HL-60/S4 (cell line): Measurements from ENCODE around the gene PROM2.
"Not testable (repeated sequence)": the region's sequence is repeated elsewhere in the genome, so short reads cannot be mapped to it uniquely, and the experiment has no call there.

Experiments used
- in situ Hi-C: fragments of 300-500 bp; cut with MboI; formaldehyde crosslinking; loops from 2 replicates; pipeline ENCODE4 v1.14.3; 2022; ENCODE audit warnings: low sequenced_read_pairs

The PROM2 gene, protein sequence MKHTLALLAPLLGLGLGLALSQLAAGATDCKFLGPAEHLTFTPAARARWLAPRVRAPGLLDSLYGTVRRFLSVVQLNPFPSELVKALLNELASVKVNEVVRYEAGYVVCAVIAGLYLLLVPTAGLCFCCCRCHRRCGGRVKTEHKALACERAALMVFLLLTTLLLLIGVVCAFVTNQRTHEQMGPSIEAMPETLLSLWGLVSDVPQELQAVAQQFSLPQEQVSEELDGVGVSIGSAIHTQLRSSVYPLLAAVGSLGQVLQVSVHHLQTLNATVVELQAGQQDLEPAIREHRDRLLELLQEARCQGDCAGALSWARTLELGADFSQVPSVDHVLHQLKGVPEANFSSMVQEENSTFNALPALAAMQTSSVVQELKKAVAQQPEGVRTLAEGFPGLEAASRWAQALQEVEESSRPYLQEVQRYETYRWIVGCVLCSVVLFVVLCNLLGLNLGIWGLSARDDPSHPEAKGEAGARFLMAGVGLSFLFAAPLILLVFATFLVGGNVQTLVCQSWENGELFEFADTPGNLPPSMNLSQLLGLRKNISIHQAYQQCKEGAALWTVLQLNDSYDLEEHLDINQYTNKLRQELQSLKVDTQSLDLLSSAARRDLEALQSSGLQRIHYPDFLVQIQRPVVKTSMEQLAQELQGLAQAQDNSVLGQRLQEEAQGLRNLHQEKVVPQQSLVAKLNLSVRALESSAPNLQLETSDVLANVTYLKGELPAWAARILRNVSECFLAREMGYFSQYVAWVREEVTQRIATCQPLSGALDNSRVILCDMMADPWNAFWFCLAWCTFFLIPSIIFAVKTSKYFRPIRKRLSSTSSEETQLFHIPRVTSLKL

GRCh38 chr2:95274291-95275150 is at the start of gene PROM2:
PROM2 (plus strand) TSS chr2:95274449; CDS start chr2:95274586, 137 bp downstream.
- in situ Hi-C loops: no loop called here

GRCh38 chr2:95225658-95226057 is 48.6 kb upstream of the PROM2 start:
- in situ Hi-C loops: no loop called here

GRCh38 chr2:95231723-95232122 is 42.5 kb upstream of the PROM2 start:
- in situ Hi-C loops: no loop called here

- in situ Hi-C loops: no loop called here
Observed at GRCh38 chr2:95232232-95232631, 42.0 kb upstream of the PROM2 start.

DNA sequence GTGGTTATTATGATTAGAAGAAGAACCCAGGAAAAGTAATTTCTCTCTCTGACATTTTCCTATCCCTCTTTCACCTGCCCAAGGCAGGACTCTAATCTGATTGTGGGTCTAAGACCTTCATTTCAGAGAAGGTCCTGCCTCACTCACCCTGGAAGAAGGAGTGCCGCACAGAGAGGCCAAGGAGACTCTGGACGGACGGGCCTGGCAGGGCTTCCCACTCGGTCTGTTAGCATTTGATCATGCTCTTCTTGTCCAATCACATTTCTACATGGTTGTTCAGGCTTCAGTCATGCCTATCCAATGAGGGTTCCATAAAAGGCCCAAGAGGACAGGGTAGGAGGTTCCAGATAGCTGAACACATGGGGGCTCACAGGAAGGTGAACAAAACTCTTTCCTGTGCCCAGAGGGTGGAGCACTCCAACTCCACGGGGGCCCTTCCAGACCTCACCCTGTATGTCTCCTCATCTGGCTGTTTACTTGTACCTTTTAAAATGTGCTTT is 39.9 kb upstream of the PROM2 start:
- in situ Hi-C loops: no loop called here

DNA sequence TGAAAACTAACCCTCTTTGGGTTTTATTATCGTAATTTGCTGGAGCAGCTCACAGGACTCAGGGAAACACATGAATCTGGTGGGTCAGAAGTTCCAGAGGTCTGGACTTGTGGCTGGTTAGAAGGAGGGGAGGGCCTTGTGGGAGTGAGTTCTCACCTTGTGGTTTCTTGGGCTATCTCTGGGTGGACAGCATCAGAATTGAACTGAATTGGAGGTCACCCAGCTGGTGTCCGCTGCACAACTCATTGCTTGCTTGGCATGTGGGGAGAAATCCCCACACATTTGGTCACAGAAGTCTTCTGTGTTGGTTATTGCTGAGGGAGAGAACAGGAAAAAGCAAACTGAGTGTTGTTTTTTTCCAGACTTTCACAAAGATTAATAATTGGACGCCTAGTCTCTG is 39.4 kb upstream of the PROM2 start:
- in situ Hi-C loops: no loop called here

- in situ Hi-C loops: no loop called here
Observed at GRCh38 chr2:95238131-95238530, 36.1 kb upstream of the PROM2 start.

GRCh38 chr2:95240091-95240490 is 34.2 kb upstream of the PROM2 start:
- in situ Hi-C loops: no loop called here

GRCh38 chr2:95240556-95240955 is 33.7 kb upstream of the PROM2 start:
- in situ Hi-C loops: no loop called here

DNA sequence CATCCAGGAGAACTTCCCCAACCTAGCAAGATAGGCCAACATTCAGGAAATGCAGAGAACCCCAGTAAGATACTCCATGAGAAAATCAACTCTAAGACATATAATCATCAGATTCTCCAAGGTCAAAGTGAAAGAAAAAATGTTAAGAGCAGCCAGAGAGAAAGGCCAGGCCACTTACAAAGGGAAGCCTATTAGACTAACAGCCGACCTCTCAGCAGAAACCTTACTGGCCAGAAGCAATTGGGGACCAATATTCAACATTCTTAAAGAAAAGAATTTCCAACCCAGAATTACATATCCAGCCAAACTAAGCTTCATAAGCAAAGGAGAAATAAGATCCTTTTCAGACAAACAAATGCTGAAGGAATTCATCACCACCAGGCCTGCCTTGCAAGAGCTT is 32.2 kb upstream of the PROM2 start:
- in situ Hi-C loops: not testable (repeated sequence)

DNA sequence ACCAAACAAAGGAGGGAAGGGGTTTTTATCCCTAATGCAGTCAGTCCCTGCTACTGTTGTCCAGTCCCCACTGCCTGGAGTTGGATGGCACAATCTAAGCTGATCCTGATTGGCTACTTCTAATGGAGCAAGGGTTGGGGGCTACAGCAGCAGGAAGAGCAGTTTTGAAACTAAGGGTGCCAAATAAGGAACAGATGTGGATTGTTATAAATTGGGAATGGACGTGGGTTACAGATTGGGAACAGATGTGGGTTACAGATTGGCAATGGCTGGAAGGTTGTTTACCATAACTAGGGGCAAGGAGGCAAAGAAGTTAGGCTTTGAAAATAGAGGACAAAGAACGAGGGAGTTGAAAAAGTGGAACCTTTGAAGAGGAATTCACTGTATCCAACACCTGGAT is 16.0 kb upstream of the PROM2 start:
- in situ Hi-C loops: no loop called here

DNA sequence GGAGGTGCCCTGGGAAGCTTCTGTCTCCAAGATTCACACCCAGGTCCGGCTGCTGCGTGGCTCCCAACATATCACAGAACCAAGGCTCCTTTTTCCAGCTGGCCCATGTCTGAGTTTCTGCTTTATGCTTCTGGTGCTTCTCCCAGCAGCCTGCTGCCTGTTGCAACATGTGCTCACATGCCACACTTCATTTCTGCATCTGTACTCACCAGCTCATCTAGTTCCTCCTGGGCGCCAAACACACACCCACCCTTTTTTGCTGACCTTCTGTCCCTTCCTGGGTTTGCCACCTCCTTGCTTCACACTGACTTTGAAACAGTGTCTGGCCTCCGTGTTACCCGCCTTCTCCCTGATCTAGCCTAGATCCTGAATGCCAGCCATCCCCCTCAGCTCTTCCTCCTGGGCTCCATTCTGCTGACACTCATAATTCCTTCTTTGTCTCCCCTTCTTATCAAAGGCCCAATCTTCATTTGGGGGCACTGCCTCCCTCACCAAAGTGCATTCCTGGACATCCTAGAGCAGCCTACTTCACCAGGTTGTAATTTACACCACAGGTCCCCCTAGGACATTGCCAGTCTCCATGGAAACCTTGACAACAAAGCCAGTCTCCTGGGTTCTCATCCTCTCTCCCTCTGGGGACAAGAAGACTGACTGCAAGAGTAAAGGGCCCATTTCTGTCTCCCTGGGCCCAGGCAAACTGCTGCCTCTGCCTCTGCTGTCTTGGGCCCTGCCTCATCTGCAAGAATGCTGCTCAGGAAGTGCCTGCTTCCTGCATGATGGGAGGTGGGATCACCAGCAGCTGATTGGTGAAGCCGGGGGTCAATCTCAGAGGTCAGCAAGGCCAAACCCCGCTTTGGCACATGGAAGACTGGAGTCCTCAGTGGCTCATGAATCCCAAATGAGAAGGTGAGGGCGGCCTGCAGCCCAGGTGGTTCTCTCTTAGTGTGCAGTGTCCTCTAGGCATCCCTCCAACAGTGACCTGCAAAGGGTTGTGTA is 13.9 kb upstream of the PROM2 start:
- in situ Hi-C loops: no loop called here

DNA sequence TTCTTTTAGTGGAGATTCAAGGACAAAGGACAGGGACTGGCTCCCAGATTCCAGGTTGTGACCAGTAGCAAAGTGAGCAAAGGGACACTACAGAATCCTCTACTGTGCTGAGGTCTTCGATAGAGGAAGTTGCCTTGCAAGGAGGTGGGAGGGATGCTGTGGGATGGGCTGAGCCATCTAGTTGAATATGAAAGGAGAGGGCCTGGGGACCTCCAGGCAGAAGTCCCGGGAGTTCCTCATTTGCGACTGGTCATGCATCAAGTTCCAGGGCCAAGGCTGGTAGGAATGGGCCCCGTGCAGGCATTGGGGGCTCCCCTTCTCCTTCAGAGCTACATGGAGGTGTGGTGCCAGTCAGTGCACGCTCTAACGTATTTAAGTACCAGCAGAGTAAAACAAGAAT is 12.6 kb upstream of the PROM2 start:
- in situ Hi-C loops: no loop called here

- in situ Hi-C loops: no loop called here
Observed at GRCh38 chr2:95262896-95263542, 11.2 kb upstream of the PROM2 start.

GRCh38 chr2:95264624-95265023 is 9.6 kb upstream of the PROM2 start:
- in situ Hi-C loops: no loop called here

GRCh38 chr2:95265182-95265581 is 9.1 kb upstream of the PROM2 start:
- in situ Hi-C loops: no loop called here

GRCh38 chr2:95266781-95267430 is 7.3 kb upstream of the PROM2 start:
- in situ Hi-C loops: no loop called here

DNA sequence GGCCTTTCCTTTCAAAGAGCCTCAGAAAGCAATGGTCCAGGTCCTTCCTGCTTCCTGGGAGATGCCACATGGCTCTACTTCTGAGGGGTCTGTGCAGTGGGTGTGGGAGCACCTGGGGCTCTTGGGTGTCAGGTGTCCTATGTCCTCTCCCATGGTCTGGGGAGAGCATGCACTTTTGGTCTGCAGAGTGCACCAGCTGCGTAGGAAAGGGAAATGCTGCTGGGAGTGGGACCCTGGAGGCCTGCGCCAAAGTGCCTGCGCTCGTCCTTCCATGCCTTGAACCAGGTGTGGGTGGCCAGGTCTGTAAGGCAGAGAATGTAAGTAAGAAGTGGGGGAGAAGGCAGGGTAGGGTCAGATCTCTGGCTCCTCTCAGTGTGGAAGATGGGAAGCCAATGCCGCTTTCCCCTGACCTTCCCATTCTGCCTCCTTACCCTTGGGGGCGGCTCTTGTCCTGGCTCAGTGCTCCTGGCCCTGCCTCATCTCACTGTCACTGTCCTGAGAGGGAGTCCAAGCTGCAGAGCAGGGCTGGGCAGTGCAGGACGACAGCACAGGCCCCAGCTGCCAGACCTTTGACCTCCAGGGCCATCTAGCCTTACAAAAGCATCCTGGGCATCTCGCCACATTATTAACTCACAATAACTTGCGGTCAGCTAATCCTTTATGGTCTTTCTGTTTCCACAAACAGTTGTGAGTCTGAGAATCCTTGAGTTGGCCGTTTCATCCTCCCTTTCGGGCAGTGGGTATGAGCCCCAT is 6.6 kb upstream of the PROM2 start:
- in situ Hi-C loops: no loop called here
